ENCODE measurements around the gene EPS8L3. TPM values are rescaled to one million over a fixed set of nuclear protein-coding genes. Genes with fewer than 3 reads are reported as not detected.

EPS8L3 gene
- total RNA-seq, 1 experiment from 2014 or later, result 46.6 TPM

- no peak overlapping the region for H3K27ac Mint-ChIP-seq (ENCODE audit: unreplicated experiment)
Measured at GRCh38 chr1:109777436-109777835, 13.7 kb upstream of the EPS8L3 start.

DNA sequence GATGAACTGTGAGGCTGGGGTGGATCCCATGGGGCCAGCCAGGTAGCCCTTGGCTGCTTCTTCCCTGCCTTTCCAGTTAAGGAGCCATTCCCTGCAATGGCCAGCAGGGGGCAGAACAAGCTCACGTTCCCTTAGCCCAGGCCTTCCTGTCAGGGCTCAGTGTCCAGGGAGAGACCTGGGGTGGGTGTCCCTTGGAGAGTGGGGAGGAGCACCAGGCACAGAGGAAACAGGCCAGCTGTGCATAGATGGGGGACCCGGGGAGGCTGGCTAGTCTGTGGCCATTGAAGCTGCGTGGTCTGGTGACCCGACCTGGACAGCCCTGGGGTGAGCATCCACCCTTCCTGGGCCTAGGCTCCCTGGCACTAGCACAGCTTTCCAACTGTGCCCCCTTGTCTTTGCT is 13.2 kb upstream of the EPS8L3 start:
- CTCF ChIA-PET, result interaction anchor here (0.6 to 6.0 kb wide), 4 partner anchors 10 to 227 kb away, joined by 3 to 101 read pairs (median 3); partner anchors contain the start of gene AHCYL1
- Mint-ChIP-seq H3K9me3 (ENCODE audit: low read depth, unreplicated experiment) (no peaks in the 10 kb centered on the region), H3K4me3 (ENCODE audit: low read depth, unreplicated experiment) (no peak overlapping the region), H3K36me3 (ENCODE audit: insufficient read depth, unreplicated experiment) (no peaks in the 10 kb centered on the region), H3K4me1 (ENCODE audit: low read depth, unreplicated experiment) (no peaks in the 10 kb centered on the region), H3K27me3 (ENCODE audit: unreplicated experiment) (peaks cover 14% of the 10 kb centered on the region), H3K27ac (ENCODE audit: unreplicated experiment) (no peak overlapping the region)
- intact Hi-C loops (cut with micrococcal nuclease; ENCODE audit: unreplicated experiment), result loop anchor here (1.0 kb wide), 1 partner anchor 207 kb away; the partner anchor contains the start of gene AHCYL1
- TF ChIP-seq, protein P1, sequence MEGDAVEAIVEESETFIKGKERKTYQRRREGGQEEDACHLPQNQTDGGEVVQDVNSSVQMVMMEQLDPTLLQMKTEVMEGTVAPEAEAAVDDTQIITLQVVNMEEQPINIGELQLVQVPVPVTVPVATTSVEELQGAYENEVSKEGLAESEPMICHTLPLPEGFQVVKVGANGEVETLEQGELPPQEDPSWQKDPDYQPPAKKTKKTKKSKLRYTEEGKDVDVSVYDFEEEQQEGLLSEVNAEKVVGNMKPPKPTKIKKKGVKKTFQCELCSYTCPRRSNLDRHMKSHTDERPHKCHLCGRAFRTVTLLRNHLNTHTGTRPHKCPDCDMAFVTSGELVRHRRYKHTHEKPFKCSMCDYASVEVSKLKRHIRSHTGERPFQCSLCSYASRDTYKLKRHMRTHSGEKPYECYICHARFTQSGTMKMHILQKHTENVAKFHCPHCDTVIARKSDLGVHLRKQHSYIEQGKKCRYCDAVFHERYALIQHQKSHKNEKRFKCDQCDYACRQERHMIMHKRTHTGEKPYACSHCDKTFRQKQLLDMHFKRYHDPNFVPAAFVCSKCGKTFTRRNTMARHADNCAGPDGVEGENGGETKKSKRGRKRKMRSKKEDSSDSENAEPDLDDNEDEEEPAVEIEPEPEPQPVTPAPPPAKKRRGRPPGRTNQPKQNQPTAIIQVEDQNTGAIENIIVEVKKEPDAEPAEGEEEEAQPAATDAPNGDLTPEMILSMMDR (IDR thresholded peaks at IDR 0.05; ENCODE audit: unreplicated experiment), result peak; percentile 86
- no TSS peak for BruUV-seq (replicated peaks)
- peak; percentile 78 for DNase-seq

More at GRCh38 chr1:109777436-109777835, 13.7 kb upstream of the EPS8L3 start:
- peaks cover 14% of the 10 kb centered on the region for H3K27me3 Mint-ChIP-seq (ENCODE audit: unreplicated experiment)
- no peak for DNase-seq
- intact Hi-C loops (cut with micrococcal nuclease; ENCODE audit: unreplicated experiment), result loop anchor here (1.0 kb wide), 1 partner anchor 207 kb away; the partner anchor contains the start of gene AHCYL1
- no TSS peak for BruUV-seq (replicated peaks)
- TF ChIP-seq, protein P1 (IDR thresholded peaks at IDR 0.05; ENCODE audit: unreplicated experiment), result no peak
- H3K9me3 Mint-ChIP-seq (ENCODE audit: low read depth, unreplicated experiment), result no peaks in the 10 kb centered on the region
- H3K36me3 Mint-ChIP-seq (ENCODE audit: insufficient read depth, unreplicated experiment), result no peaks in the 10 kb centered on the region
- no peak overlapping the region for H3K4me3 Mint-ChIP-seq (ENCODE audit: low read depth, unreplicated experiment)
- no peaks in the 10 kb centered on the region for H3K4me1 Mint-ChIP-seq (ENCODE audit: low read depth, unreplicated experiment)
- CTCF ChIA-PET, result interaction anchor here (1.0 to 6.0 kb wide), 3 partner anchors 9 to 205 kb away, joined by 3 to 101 read pairs (median 3); partner anchors contain the start of gene AHCYL1

- no peaks in the 10 kb centered on the region for H3K9me3 Mint-ChIP-seq (ENCODE audit: low read depth, unreplicated experiment)
- intact Hi-C loops (cut with micrococcal nuclease; ENCODE audit: unreplicated experiment), result no loop called here
- H3K4me1 Mint-ChIP-seq (ENCODE audit: low read depth, unreplicated experiment), result no peaks in the 10 kb centered on the region
- DNase-seq, result no peak
- H3K36me3 Mint-ChIP-seq (ENCODE audit: insufficient read depth, unreplicated experiment), result no peaks in the 10 kb centered on the region
- H3K27me3 Mint-ChIP-seq (ENCODE audit: unreplicated experiment), result peaks cover 14% of the 10 kb centered on the region
- no peak overlapping the region for H3K27ac Mint-ChIP-seq (ENCODE audit: unreplicated experiment)
- CTCF ChIA-PET, result interaction anchor here (0.6 to 6.0 kb wide), 3 partner anchors 136 to 227 kb away, joined by 3 to 101 read pairs (median 3); partner anchors contain the start of gene AHCYL1
- TF ChIP-seq, protein P1 (IDR thresholded peaks at IDR 0.05; ENCODE audit: unreplicated experiment), result no peak
- no peak overlapping the region for H3K4me3 Mint-ChIP-seq (ENCODE audit: low read depth, unreplicated experiment)
- no TSS peak for BruUV-seq (replicated peaks)
Measured at GRCh38 chr1:109776206-109776835, 12.6 kb upstream of the EPS8L3 start.

GRCh38 chr1:109775398-109775797 is 11.7 kb upstream of the EPS8L3 start:
- TF ChIP-seq, protein P1 (IDR thresholded peaks at IDR 0.05; ENCODE audit: unreplicated experiment), result no peak
- intact Hi-C loops (cut with micrococcal nuclease; ENCODE audit: unreplicated experiment), result no loop called here
- no peak overlapping the region for H3K27ac Mint-ChIP-seq (ENCODE audit: unreplicated experiment)
- no peaks in the 10 kb centered on the region for H3K36me3 Mint-ChIP-seq (ENCODE audit: insufficient read depth, unreplicated experiment)
- no peak for DNase-seq
- peaks cover 14% of the 10 kb centered on the region for H3K27me3 Mint-ChIP-seq (ENCODE audit: unreplicated experiment)
- CTCF ChIA-PET, result interaction anchor here (0.6 to 6.0 kb wide), 3 partner anchors 136 to 307 kb away, joined by 4 to 101 read pairs (median 22); partner anchors contain the start of gene AHCYL1
- BruUV-seq (replicated peaks), result no TSS peak
- H3K4me3 Mint-ChIP-seq (ENCODE audit: low read depth, unreplicated experiment), result no peak overlapping the region
- H3K4me1 Mint-ChIP-seq (ENCODE audit: low read depth, unreplicated experiment), result no peaks in the 10 kb centered on the region
- no peaks in the 10 kb centered on the region for H3K9me3 Mint-ChIP-seq (ENCODE audit: low read depth, unreplicated experiment)
